Suppressor macrophage treated with lipopolysaccharide for 1 hour (primary cell): ENCODE measurements around the gene FAM107A.

ENCODE experiments used
- DNase-seq, 3 donors: peaks; one replicate each; pipeline ENCODE4 v3.0.0-alpha.2; 2020 to 2022

Gene FAM107A, protein sequence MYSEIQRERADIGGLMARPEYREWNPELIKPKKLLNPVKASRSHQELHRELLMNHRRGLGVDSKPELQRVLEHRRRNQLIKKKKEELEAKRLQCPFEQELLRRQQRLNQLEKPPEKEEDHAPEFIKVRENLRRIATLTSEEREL

DNA sequence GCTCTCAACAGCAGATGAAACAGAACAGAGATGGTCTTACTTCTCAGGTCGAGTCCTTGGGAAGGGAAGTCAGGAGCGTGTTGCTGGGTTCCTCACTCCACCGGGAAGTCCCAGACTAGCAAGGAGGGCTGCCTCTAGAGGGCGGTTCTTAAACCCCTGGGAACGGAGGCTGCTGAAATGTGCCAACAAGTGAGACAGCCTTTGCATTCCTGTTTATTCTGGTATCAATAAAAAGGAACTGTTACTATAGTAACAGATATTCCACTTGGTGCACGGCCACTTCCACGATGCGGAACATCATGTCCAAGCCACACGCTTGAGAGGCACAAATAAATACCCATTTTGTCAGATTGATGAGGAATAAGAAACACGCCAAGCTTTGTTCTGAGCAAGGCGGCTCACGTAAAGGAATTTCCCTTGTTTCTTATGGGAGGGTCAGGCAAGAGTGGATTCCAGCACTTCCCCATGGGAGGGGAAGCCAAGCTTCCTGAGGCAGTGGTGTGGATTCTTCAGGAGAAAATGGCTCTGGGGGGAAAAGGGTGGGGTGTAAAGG, at the start of gene FAM107A:
TSS of gene FAM107A (minus strand) at position 123 of the 553 bp plus-strand sequence. CDS start 7,531 bp downstream, outside the sequence.
- DNase-seq = peak in 2 of 3 donors; percentile 22 to 37

DNA sequence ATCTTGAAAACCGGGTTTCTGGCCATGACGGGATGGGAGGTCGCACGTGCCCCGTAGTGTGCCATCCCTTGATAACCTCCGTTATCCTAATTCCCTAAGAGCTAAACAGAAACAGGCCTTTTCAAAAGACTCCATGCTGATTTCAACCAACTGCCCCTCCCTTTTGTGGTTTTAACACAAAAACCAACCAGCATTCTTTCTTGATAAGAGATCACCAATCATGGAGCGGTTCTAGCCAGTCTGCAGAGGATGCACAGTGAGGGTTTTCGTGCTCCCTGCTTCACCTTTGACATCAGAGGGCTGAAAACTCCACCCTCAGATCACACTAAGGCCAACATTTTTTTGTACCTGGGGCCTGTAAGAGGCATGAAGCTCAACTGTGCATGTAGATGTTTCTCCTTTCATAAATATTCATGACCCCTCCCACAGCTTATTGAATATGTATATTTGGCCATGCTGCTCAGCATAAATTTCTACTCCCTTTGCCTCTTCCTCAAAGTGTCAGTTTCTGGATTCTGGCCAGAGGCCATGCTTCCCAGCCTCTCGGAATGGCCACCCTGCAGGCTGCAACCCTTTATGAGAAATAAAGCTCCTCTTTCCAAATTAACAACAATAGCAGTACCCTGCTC, 48.1 kb upstream of the FAM107A start:
- no peak for DNase-seq

DNA sequence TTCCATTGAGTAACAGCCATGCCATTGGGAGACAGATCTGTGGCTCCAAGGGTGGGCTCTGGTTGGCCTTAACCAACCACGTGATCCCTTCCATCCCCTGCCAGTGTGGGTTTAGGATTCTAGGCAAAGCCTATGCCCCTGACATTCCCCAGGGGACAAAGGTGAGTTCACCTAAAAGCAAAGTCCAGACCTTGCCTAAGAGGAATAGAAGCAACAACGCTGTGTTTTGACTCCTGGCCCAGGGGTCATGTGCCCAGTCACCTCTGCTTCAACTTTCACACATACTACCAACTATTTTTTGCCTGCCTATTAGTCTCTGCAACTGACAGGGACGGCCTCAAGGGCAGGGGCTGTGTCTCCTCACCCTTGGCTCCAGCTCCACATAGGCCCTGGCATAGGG, 47.4 kb upstream of the FAM107A start:
- DNase-seq = no peak

DNA sequence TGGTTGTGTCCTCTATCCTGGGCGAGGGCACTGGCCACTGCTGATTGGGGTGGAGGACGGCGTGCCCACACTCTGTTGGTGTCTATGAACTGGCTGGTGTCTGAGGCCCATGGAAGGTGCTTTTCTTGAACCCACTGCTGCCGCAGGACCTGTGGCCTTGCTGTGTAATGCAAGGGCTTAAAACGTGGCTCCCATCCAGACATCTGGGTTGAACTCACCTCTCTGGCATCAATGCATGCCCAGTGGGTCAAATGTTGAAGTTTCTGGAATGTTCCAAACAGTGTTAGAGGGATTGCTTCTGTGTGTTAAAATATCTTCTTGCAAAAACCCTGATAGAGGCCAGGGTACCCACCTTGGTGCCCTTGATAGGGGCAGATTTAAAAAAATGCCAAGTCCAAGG, 46.8 kb upstream of the FAM107A start:
- DNase-seq = no peak

DNA sequence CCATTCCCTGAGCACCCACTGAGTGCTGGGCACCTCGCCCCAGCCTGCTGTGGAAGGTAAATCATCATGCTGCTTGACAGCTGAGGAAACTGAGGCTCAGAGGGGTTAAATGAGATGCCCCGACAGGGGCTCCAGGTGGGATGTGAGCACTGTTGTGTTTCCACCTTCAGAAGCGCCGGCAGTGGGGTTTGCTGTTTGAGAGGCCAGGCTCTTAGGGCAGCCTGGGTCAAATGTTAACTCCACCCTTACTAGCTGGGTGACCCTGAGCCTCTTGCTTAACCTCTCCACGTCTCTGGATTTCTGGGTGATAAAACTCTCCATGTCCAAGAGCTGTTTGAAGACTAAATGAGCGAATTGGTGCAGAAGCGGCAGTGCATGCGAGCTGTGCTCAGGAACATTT, 46.3 kb upstream of the FAM107A start:
- DNase-seq = no peak

DNA sequence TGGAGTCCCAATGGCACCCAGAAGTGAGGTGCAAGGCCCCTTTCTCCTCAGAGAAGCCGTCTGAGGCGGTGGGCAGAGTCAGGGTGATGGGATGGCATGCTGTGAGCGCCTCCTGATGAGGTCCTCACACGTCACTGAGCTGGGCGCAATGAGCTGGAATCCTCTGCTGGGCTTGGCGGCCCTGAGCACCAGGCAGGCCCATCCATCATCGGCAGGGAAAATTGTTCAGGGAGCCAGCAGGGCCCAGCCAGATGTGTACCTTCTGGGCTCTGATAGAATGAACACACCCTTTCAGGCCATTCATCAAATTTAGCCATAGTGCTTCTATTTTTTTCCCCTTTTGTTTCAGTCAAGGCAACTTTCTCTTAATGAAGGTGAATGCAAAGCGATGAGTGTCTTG, 45.7 kb upstream of the FAM107A start:
- no peak for DNase-seq

DNA sequence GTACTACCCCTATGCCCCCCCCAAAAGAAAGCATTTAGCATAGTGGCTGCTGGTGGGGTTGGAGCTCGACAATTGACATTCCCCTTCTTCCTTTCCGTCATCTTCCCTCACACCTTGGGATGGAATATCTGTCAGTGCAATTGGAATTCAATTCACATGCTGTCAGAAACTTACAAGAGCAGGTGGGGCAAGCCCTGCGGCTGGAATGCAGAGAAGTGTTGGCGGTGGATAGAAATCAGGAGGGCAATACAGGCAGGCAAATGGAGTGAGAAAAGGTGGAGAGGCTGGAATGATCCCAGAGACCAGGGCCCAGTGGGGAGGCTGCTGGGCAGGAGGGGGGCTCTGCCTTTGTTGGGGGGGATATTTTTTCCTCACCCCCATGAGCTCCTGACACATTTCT, 45.2 kb upstream of the FAM107A start:
- DNase-seq = no peak

DNA sequence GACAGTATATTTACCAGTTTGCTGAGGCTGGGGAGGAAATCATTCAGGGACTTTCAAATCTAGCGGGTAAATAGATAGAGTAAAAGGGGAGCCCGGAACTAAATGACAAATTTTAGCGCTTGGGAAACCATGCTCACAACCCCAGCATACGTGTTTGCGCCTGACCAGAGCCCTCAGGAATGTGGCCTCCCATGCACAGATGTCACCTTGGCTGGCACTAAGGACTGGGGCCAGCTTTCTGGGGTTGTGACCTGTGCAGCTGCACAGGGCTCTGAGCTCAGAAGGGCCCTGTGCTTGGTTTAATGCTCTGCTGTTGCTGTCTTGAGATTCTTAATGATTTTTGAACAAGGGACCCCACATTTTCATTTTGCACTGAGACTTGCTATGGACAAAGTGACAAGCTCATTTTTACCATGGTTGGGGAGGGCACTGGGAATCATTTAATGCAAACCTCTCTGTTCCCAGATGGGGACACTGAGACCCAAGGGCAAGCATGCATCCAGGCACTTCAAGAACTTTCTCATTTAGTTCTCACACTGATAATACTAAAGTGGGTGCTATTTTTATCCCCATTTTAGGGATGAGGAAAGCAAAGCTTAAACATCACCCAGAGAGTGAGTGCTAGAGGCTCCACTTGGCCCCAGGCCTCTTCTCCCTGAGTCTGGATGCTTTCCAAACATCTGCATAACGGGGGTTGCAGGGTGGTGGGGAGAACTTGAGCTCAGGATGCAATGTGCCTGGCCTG, 44.1 kb upstream of the FAM107A start:
- no peak for DNase-seq

DNA sequence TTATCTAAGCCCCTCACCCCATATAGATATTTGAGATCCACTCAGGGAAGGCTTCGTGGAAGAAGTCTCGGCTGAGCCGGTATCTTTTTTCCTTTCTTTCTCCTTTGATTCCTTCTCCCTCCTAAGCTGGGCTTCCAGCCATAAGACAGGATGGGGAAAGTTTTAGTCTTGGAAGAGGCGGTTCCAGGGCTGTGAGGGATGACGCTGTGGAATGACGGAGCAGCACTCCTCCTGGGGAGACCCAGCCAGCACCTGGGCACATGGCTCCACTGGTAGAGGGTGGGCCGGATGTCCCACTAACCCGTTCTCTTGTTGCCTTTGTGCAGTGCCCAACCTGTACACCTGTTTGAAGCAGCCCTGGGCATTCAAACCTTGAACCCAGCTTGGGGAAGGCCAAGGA, 43.2 kb upstream of the FAM107A start:
- DNase-seq = no peak

DNA sequence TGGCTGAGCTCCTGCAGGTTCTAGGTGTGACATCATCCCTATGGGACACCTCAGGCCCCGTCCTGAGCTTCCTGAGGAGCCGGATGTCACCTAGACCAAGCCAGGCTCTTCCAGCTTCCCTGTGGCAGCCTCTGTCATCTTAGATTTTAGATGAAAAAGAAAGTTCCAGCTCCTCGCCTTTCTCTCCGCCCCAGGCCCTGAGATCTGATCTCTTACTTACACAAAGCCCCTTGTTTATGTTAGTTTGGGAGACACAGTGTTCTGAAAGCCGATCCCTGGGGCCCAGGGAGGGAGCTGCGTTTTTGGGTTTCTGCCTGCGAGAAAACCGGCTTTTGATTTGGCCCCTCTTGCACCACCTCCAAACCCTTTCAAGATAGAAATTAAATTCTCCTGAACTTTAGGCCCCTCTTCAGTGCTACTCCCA, 40.2 kb upstream of the FAM107A start:
- no peak for DNase-seq

DNA sequence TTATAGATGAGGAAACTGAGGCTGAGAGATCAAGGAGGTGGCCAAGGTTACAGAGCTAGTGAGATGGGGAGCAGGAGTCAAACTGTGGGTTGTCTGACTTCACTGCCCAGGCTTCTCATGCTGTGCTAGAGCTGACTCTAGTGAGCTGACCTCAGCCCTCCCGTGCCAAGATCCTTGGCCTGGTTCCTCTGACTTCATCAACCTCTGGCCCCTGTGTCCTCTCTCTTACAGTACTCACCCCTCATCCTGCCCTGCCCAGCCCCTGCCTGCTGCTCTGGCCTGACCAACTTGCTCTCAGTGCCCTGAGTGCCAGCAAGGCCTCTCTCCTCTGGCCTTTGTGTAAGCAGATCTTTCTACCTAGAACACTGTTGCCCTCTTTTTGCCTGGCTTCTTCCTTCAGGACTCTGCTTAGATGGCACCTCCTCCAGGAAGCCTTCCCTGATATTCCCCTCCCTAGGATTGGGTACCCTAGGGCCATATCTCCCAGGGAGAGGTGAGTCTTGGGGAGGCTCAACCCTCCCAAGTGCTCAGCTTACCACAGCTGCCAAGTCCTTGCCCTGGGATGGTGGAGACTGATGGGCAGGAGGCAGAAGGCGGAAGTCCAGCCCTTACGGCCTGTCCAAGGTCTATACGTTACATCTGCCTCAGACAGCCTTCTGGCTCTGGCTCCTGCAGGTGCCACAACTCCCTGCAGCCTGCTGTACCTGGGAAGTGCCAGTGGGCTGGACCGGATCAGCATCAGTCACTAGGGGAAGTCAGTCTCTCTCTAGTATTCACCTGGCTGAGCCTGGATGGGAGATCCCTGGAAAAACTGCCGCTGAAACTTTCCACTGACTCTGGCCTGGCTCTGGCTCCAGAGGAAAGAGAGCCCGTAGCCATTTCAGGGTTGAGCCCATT, 36.3 kb upstream of the FAM107A start:
- DNase-seq = no peak

DNA sequence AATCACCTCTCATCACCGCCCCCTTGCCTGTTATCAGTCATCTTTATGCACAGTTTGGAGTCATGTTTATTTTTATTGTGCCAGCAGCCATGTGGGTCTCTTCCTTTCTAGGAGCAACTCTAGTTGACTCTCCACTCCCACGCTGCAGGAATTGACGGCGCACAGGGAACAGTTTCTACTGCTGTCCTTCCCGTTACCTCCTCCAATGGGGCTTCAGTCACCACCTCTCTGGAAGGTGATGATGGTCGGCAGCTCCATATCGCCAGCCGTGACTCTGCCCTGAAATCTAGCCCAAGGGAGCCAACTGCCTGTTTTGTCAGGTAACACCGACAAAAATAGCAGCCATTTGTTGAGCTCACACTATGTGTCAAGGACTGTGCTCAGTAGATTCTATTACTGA, 35.6 kb upstream of the FAM107A start:
- no peak for DNase-seq

DNA sequence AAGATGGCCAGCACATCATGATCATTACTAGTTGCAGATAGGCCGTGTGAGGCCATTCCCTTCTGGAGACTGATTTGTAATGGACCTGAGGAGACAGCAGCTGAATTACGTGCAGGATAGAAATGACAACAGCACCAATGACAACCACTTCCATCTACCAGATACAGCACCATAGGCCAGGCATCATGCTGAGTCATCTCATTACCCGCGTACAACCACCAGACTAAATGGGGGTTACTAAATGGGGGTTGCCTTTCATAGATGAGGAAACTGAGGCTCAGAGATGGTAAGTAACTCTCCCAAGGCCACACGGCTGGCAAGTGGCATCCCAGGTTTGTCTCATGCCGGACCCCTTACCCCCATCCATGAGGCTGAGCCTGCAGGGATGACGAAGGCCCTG, 32.8 kb upstream of the FAM107A start:
- DNase-seq = peak in 1 of 3 donors; percentile 6

DNA sequence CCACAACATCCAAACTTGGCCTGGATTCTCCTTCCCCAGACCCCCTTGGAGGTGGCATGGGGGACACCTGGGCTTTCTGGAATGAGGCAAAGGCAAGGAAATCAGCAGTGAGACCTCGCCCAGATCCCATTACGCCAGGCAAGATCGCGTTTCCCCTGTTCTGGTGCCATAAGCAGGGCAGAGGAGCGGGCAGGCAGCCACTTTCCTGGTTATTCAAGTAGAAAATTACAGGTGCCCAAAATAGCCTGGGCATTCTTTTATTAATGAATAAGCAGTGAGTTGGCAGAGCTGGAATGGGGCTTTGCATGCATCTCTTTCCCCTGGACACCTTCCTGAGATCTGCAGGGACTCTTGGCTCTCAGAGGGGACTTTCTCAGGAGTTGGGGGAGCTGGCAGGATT, 31.5 kb upstream of the FAM107A start:
- DNase-seq = no peak

DNA sequence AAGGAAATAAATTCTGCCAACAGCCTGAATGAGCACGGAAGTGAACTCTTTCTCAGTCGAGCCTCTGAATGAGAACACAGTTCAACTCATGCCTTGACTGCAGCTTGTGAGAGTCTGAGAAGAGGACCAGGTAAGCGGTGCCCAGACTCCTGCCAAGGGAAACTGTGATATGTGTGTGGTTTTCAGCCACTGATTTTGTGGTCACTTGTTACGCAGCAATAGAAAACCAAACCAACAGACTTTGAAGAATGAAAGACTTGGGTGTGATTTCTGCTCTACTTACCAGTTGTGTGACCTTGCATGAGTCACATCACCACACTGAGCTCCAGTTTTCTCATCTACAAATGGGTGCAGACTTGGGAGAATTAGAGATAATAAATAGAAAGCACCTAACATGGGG, 30.6 kb upstream of the FAM107A start:
- no peak for DNase-seq

DNA sequence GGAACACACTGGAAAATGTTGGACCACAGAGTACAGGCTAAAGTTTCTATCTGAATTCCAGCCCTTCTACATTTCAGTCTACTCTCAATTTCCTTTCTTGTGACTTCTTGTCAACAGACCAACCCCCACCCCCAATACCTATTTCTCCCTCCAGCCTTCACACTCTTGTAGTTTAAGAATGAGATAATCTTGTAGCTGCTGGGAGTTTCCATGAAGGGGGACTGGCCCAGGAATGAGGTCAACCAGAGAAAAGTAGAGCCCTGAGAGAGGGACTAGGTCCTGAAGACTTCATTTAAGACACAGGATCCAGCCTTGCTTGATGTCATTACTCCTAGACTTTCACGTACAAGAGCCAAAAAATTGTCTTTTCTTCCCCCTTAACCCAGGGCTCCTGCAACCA, 29.5 kb upstream of the FAM107A start:
- no peak for DNase-seq

DNA sequence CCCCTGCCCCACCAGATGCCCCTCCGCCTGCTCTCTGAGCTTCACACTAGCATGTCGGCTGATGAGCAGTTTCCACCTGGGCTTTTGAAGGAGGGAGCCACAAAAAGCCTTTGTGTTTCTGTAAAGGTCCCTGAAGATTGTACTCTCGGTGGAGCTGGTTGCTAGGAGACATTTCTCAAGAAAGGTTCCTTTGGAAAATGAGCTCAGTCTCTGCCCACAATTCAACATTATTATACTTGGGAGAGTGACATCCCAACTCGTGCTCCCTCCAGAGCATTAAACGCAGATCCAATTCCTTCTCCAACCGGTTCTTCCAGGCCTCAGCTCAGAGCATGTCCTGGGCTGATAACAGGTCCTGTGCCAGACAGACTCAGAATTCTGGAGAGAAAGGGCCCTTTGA, 26.8 kb upstream of the FAM107A start:
- DNase-seq = no peak

DNA sequence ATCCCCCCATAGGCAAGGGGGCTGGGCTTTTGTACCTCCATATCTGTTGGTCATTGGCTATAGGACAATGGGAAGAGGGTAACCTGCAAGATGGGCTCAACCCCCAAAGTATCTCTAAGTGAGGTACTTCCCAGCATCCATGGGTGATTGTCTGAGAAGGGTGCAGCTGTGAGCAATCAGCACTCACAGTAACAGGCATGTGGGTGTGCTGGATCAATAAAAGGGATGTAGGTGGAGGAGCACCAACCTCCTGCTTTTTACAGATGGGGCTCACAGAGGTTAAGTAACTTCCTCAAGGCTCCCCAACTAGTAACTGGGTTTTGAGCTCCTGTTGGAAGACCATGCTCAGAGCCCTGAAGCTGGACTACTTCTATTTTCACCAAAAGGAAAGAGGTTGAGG, 26.4 kb upstream of the FAM107A start:
- DNase-seq = no peak

DNA sequence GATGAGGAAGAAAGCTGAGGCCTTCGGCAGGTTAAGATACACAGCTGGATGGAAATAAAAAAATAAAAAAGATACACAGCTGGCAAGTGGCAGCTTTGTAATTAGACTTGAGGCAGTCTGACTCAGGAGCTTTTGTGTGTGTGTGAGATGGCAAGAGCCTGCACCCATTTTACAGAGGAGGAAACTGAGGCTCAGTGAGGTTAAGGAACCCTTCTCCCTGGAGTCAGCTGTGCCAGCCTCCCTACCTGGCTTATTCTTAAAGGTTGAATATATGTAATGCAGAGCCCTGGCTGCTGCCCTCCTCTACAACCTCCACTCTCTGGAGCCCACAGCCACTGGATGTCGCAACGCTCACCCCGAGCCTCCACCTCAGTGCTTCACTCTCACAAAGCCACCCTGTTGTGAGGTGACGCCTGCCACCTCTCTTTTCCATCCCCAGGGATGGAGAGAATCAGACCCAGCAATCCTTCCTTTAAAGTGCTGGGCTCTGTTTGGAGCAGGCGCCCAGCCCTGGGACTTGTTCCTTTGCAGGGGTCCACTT, 20.6 kb upstream of the FAM107A start:
- no peak for DNase-seq

DNA sequence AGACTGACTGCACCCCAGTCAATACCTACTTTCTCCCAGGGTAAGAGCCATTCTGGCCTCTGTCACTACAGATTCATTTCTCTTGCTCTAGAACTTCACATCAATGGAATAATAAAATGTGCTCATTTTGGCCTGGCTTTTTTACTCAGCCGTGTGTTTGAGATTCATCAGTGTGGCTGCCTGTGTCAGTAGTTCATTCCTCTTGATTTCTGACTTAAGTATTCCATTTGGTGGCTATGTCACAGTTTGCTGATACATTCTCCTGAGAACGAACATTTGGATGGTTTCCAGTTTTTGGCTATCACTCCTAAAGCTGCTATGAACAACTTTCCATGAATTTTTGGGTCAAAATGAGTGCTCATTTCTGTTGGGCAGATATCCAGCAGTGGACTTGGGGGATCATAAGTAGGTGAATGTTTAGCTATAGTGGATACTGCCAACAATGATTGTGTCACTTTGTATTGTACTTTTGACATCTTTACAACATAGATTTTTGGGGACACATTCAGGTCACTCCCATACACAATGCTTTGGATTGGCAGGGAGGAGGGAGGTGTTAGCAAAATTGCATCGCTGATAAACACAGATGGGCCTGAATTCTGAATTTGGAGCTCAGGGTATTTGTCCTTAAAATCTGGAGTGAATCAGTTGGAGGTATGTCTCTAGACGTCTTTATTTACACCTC, 19.8 kb upstream of the FAM107A start:
- DNase-seq = no peak

DNA sequence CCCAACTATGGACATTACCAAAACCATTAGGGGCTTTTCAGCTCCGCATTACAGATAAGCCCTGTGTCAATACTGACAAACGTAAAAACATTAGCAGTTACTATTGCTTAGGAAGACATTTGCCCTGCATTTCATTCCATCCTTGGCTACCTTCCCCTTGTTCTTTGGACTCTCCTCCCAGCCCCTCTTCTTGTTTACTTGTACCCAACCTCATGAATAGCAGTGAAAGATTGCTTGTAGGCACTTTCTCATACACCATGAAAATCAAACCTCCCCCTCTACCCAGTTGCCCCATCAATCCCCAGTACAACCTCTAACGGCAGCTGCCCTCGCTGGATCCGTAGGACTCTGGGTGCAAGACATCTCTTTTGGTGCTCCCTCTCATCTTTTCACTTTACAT, 16.9 kb upstream of the FAM107A start:
- DNase-seq = no peak
